ENCODE data around the gene UBE2V1. TPM values are rescaled to one million over a fixed set of nuclear protein-coding genes. Genes with fewer than 3 reads are reported as not detected.

The UBE2V1 gene
- total and polyA plus RNA-seq, 2 of the 13 experiments (the other 11 are each of a cell fraction or from before 2014, with no cell fraction given) = 81.3 to 132 TPM

GRCh38 chr20:50071039-50071888, 41.7 kb downstream of the UBE2V1 start (continued):
- TF ChIP-seq, protein P1, sequence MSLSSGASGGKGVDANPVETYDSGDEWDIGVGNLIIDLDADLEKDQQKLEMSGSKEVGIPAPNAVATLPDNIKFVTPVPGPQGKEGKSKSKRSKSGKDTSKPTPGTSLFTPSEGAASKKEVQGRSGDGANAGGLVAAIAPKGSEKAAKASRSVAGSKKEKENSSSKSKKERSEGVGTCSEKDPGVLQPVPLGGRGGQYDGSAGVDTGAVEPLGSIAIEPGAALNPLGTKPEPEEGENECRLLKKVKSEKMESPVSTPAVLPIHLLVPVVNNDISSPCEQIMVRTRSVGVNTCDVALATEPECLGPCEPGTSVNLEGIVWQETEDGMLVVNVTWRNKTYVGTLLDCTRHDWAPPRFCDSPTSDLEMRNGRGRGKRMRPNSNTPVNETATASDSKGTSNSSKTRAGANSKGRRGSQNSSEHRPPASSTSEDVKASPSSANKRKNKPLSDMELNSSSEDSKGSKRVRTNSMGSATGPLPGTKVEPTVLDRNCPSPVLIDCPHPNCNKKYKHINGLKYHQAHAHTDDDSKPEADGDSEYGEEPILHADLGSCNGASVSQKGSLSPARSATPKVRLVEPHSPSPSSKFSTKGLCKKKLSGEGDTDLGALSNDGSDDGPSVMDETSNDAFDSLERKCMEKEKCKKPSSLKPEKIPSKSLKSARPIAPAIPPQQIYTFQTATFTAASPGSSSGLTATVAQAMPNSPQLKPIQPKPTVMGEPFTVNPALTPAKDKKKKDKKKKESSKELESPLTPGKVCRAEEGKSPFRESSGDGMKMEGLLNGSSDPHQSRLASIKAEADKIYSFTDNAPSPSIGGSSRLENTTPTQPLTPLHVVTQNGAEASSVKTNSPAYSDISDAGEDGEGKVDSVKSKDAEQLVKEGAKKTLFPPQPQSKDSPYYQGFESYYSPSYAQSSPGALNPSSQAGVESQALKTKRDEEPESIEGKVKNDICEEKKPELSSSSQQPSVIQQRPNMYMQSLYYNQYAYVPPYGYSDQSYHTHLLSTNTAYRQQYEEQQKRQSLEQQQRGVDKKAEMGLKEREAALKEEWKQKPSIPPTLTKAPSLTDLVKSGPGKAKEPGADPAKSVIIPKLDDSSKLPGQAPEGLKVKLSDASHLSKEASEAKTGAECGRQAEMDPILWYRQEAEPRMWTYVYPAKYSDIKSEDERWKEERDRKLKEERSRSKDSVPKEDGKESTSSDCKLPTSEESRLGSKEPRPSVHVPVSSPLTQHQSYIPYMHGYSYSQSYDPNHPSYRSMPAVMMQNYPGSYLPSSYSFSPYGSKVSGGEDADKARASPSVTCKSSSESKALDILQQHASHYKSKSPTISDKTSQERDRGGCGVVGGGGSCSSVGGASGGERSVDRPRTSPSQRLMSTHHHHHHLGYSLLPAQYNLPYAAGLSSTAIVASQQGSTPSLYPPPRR (CRISPR knock-in tag; IDR thresholded peaks at IDR 0.05; ENCODE audit: borderline replicate concordance) = peak; percentile 22; the same call in 1 of the 2 replicates
- TF ChIP-seq MAZ (IDR thresholded peaks at IDR 0.05; ENCODE audit: borderline replicate concordance, low read depth, low read length) = peak; percentile 82; the same call in 1 of the 2 replicates
- peak; percentile 94 for TF ChIP-seq MAZ (CRISPR knock-in tag; IDR thresholded peaks at IDR 0.05; ENCODE audit: low read depth)
- 0 out of 2 replicates have a peak, but pooled peaks have one; percentile 16 for TF ChIP-seq ZNF550 (CRISPR knock-in tag; IDR thresholded peaks at IDR 0.05; ENCODE audit: borderline replicate concordance)
- TF ChIP-seq SETDB1 (CRISPR knock-in tag; IDR thresholded peaks at IDR 0.05; ENCODE audit: borderline replicate concordance) = no peak
- TF ChIP-seq SIN3B (IDR thresholded peaks at IDR 0.05; ENCODE audit: low read length) = no peak
- TF ChIP-seq RXRA (CRISPR knock-in tag; IDR thresholded peaks at IDR 0.05) = peak; percentile 85
- TF ChIP-seq, protein P2, sequence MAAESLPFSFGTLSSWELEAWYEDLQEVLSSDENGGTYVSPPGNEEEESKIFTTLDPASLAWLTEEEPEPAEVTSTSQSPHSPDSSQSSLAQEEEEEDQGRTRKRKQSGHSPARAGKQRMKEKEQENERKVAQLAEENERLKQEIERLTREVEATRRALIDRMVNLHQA (CRISPR knock-in tag; IDR thresholded peaks at IDR 0.05) = no peak
- peak; percentile 98 for TF ChIP-seq KDM2A (CRISPR knock-in tag; IDR thresholded peaks at IDR 0.05; ENCODE audit: borderline replicate concordance, low read depth)
- TF ChIP-seq REXO4 (CRISPR knock-in tag; IDR thresholded peaks at IDR 0.05; ENCODE audit: borderline replicate concordance) = no peak
- peak; percentile 61; the same call in 1 of the 2 replicates for TF ChIP-seq ZFY (CRISPR knock-in tag; IDR thresholded peaks at IDR 0.05)
- TF ChIP-seq, protein P3, sequence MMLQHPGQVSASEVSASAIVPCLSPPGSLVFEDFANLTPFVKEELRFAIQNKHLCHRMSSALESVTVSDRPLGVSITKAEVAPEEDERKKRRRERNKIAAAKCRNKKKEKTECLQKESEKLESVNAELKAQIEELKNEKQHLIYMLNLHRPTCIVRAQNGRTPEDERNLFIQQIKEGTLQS (CRISPR knock-in tag; IDR thresholded peaks at IDR 0.05) = no peak
- no peak for TF ChIP-seq ZNF484 (CRISPR knock-in tag; IDR thresholded peaks at IDR 0.05; ENCODE audit: borderline replicate concordance, low read depth)
- TF ChIP-seq ZNF660 (CRISPR knock-in tag; IDR thresholded peaks at IDR 0.05; ENCODE audit: borderline replicate concordance, low read depth) = no peak
- TF ChIP-seq KLF16 (CRISPR knock-in tag; IDR thresholded peaks at IDR 0.05) = peak in 1 of 2 experiments; percentile 85; a peak in 2 of 4 replicates
- no peak for TF ChIP-seq ZSCAN20 (CRISPR knock-in tag; IDR thresholded peaks at IDR 0.05; ENCODE audit: borderline replicate concordance)
- TF ChIP-seq, protein P4, sequence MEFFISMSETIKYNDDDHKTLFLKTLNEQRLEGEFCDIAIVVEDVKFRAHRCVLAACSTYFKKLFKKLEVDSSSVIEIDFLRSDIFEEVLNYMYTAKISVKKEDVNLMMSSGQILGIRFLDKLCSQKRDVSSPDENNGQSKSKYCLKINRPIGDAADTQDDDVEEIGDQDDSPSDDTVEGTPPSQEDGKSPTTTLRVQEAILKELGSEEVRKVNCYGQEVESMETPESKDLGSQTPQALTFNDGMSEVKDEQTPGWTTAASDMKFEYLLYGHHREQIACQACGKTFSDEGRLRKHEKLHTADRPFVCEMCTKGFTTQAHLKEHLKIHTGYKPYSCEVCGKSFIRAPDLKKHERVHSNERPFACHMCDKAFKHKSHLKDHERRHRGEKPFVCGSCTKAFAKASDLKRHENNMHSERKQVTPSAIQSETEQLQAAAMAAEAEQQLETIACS (CRISPR knock-in tag; IDR thresholded peaks at IDR 0.05) = no peak
- peak; percentile 100 for TF ChIP-seq RAD21 (CRISPR knock-in tag; IDR thresholded peaks at IDR 0.05)
- peak; percentile 95 for TF ChIP-seq SALL1 (CRISPR knock-in tag; IDR thresholded peaks at IDR 0.05)
- TF ChIP-seq ZBTB44 (CRISPR knock-in tag; IDR thresholded peaks at IDR 0.05) = no peak
